ENCODE data around the gene USHBP1.

- TF ChIP-seq CTCF (IDR thresholded peaks at IDR 0.05), result no peak
- TF ChIP-seq POLR2A (IDR thresholded peaks at IDR 0.05), result no peak
These were observed 64.0 kb downstream of the USHBP1 start for GRCh38 chr19:17200408-17201079.

Measured in testis (tissue), 2 donors.